Measurements from ENCODE around the gene OR2H1. TPM values are rescaled to one million over a fixed set of nuclear protein-coding genes. Genes with fewer than 3 reads are reported as not detected.

OR2H1 gene
- total RNA-seq, 4 donors from 2014 or later: not detected

DNA sequence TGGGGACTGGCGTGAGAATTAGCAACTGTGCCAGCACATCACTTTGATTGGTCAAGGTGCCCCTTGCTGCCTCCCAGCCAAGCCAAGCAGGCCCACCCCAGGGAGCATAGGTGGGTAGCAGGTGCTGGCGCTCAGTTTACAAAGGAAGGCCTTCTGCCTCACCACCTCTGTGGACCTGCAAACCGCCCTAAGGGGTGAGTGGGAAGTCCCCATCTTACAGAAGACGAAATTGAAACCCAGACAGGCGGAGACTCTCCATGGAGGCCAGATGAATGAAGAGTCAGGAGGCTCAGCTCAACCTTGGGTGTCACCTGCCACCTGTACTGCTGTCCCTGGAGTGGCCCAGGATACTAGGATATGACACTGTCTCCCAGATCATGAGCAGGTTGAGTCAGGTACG is 52.3 kb downstream of the OR2H1 start:
- ATAC-seq: no peak
- Histone ChIP-seq H3K36me3 (no peaks in the 10 kb centered on the region), H3K9me3 (no peaks in the 10 kb centered on the region), H3K4me1 (no peaks in the 10 kb centered on the region), H3K4me3 (no peak overlapping the region), H3K27me3 (no peaks in the 10 kb centered on the region), H3K27ac (no peak overlapping the region)
- DNase-seq: no peak
- intact Hi-C loops (cut with DNase I; ENCODE audit: low total_unique reads): no loop called here
- in situ Hi-C loops (cut with MboI; ENCODE audit: low sequenced_read_pairs in 4 of 4): no loop called here
- TF ChIP-seq POLR2A (IDR thresholded peaks at IDR 0.05): no peak
- TF ChIP-seq, protein P1, sequence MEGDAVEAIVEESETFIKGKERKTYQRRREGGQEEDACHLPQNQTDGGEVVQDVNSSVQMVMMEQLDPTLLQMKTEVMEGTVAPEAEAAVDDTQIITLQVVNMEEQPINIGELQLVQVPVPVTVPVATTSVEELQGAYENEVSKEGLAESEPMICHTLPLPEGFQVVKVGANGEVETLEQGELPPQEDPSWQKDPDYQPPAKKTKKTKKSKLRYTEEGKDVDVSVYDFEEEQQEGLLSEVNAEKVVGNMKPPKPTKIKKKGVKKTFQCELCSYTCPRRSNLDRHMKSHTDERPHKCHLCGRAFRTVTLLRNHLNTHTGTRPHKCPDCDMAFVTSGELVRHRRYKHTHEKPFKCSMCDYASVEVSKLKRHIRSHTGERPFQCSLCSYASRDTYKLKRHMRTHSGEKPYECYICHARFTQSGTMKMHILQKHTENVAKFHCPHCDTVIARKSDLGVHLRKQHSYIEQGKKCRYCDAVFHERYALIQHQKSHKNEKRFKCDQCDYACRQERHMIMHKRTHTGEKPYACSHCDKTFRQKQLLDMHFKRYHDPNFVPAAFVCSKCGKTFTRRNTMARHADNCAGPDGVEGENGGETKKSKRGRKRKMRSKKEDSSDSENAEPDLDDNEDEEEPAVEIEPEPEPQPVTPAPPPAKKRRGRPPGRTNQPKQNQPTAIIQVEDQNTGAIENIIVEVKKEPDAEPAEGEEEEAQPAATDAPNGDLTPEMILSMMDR (IDR thresholded peaks at IDR 0.05 in 4 of 5, conservative IDR thresholded peaks at IDR 0.05 in 1 of 5): no peak

DNA sequence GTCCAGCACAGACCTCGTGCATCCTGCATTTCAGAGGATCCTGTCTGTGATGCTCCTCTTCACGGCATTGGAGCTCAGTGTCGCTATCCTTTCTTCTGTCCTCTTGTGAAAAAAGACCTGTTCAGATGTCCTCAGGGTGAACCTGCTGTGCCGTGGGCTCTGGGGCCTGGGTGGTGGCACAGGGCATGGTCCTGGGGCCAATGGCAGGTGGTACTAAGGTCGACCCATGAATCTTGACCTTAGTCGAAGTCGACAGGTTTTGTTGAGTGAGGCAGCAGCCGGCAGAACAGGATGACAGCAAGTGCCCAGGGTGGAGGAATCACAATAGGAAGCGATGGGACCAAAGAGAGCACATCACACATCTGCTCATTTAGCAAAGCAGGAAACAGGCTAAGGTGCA is 52.8 kb downstream of the OR2H1 start:
- H3K9me3 ChIP-seq: no peaks in the 10 kb centered on the region
- H3K4me3 ChIP-seq: no peak overlapping the region
- no peaks in the 10 kb centered on the region for H3K4me1 ChIP-seq
- in situ Hi-C loops (cut with MboI; ENCODE audit: low sequenced_read_pairs in 4 of 4) (no loop called here), intact Hi-C loops (cut with DNase I; ENCODE audit: low total_unique reads) (no loop called here)
- no peak overlapping the region for H3K27ac ChIP-seq
- no peaks in the 10 kb centered on the region for H3K36me3 ChIP-seq
- ATAC-seq: no peak
- DNase-seq: no peak
- H3K27me3 ChIP-seq: no peaks in the 10 kb centered on the region
- TF ChIP-seq, protein P1 (IDR thresholded peaks at IDR 0.05 in 4 of 5, conservative IDR thresholded peaks at IDR 0.05 in 1 of 5): no peak
- no peak for TF ChIP-seq POLR2A (IDR thresholded peaks at IDR 0.05)

DNA sequence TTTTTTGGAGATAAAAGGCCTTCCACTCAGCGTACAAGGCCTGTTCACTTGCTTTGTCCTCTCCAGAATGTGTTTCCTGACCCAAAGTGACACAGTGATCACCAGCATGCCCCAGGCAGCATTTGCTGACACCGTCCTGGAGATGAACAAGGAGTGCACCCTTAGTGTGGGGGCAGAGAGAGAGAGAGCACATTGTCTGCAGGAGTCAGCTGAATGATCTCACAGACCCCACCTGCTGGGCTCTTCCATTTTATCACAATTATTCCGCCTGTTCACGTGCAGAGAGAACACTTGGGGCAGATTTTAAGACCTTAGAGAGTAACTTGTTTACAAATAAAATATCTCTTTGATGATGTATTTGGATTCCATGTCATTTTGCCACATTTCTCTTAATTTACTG is 53.2 kb downstream of the OR2H1 start:
- TF ChIP-seq, protein P1 (IDR thresholded peaks at IDR 0.05 in 4 of 5, conservative IDR thresholded peaks at IDR 0.05 in 1 of 5): no peak
- H3K36me3 ChIP-seq: no peaks in the 10 kb centered on the region
- no peak overlapping the region for H3K27ac ChIP-seq
- H3K9me3 ChIP-seq: no peaks in the 10 kb centered on the region
- in situ Hi-C loops (cut with MboI; ENCODE audit: low sequenced_read_pairs in 4 of 4) (no loop called here), intact Hi-C loops (cut with DNase I; ENCODE audit: low total_unique reads) (no loop called here)
- DNase-seq (no peak), ATAC-seq (no peak)
- no peaks in the 10 kb centered on the region for H3K4me1 ChIP-seq
- H3K4me3 ChIP-seq: no peak overlapping the region
- no peaks in the 10 kb centered on the region for H3K27me3 ChIP-seq

DNA sequence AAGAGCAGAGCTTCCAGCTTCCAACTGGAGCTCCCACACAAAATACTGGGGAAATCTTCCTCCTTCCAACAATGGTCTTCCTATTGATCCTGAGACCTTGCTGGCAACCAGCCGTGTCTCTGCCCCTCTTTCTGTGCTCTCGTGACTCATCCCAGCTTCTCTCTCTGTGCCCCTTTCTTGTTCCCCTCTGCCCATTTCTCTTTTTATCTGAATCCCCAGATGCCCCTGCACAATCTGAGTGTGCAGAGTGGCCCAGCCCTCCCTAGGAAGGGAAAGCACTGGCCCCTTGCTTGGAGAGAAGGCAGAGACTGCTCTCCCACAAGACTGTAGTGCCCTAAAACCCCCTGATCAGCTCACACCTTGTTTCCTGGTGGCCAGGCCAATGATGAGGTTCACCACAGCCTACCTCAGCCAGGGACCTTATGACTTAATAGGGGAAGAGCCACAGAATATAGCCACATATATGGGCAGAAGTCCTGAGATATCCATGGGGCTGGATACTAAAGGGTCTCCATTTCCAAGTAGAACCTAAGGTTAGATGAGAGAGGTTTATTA is 53.9 kb downstream of the OR2H1 start:
- no peak for DNase-seq

More for the DNA sequence above, 53.9 kb downstream of the OR2H1 start:
- no peaks in the 10 kb centered on the region for H3K36me3 ChIP-seq
- TF ChIP-seq, protein P1 (IDR thresholded peaks at IDR 0.05 in 4 of 5, conservative IDR thresholded peaks at IDR 0.05 in 1 of 5): no peak
- TF ChIP-seq POLR2A (IDR thresholded peaks at IDR 0.05): no peak
- intact Hi-C loops (cut with DNase I; ENCODE audit: low total_unique reads) (no loop called here), in situ Hi-C loops (cut with MboI; ENCODE audit: low sequenced_read_pairs in 4 of 4) (no loop called here)
- no peaks in the 10 kb centered on the region for H3K27me3 ChIP-seq
- no peaks in the 10 kb centered on the region for H3K4me1 ChIP-seq
- no peak for ATAC-seq
- no peak overlapping the region for H3K4me3 ChIP-seq
- H3K9me3 ChIP-seq: no peaks in the 10 kb centered on the region
- no peak overlapping the region for H3K27ac ChIP-seq

Other genes with a start within 250 kb of the OR2H1 start
- gene OR14J1, start 155.5 kb upstream of the OR2H1 start, total RNA-seq: not detected
- gene OR5V1, start 88.3 kb upstream of the OR2H1 start, total RNA-seq: not detected
- not detected for gene OR12D3, start 81.9 kb upstream of the OR2H1 start, total RNA-seq
- gene OR12D2, start 61.5 kb upstream of the OR2H1 start, total RNA-seq: not detected
- gene OR12D1, start 42.2 kb upstream of the OR2H1 start, total RNA-seq: not detected
- gene OR10C1, start 17.8 kb upstream of the OR2H1 start, total RNA-seq: not detected
- gene OR11A1, start 84 bp upstream of the OR2H1 start, total RNA-seq: not detected
- gene MAS1L, start 30.8 kb downstream of the OR2H1 start, total RNA-seq: not detected
- gene UBD, start 102.6 kb downstream of the OR2H1 start, total RNA-seq: under 1 TPM in 2 of 4 donors, not detected in 2; 0.33 to 0.87 TPM
- not detected for gene OR2H2, start 128.0 kb downstream of the OR2H1 start, total RNA-seq
- 1 to 10 TPM; 1.0 to 3.8 (median 3.1) TPM for gene GABBR1, start 176.0 kb downstream of the OR2H1 start, total RNA-seq
- not detected for gene MOG, start 199.9 kb downstream of the OR2H1 start, total RNA-seq
- under 1 TPM in 1 of 4 donors, not detected in 3; 0.16 TPM for gene ZFP57, start 224.0 kb downstream of the OR2H1 start, total RNA-seq

Data from gastrocnemius medialis (tissue), 4 donors.